Naive thymus-derived CD4-positive, alpha-beta T cell (primary cell): ENCODE results near the gene MEIOB. TPM values are rescaled to one million over a fixed set of nuclear protein-coding genes. Genes with fewer than 3 reads are reported as not detected.
A peak's percentile ranks its signal among the peaks of the same experiment; 100 is the strongest.

Experiments used
- ATAC-seq: fragments of 150-1000 bp; cut with Tn5 transposase; 2 replicates; pipeline ENCODE4 v1.10.0; 2021; ENCODE audit warnings: mild to moderate bottlenecking, moderate library complexity
- CTCF ChIA-PET: fragments of 350-600 bp; sonication (Branson Sonifier 250); formaldehyde crosslinking; loops from one replicate; lab custom pipeline; 2021; ENCODE audit warnings: antibody characterized with exemption; lab: Charles Lee
- POLR2A ChIA-PET: fragments of 350-600 bp; sonication (Branson Sonifier 250); formaldehyde crosslinking; loops from one replicate; lab custom pipeline; 2021; ENCODE audit warnings: antibody characterized with exemption, inconsistent platforms; lab: Charles Lee
- DNase-seq, 9 donors: peaks; one replicate each; pipeline versions ENCODE4 v3.0.0 to v3.0.0-alpha.2; 2020 to 2022; ENCODE audit warnings: mixed read lengths in 1 of 9
- H3K27ac ChIP-seq: one replicate; pipeline ENCODE4 v1.7.0; 2013; ENCODE audit warnings: mild to moderate bottlenecking, low read depth, low read length, moderate library complexity
- H3K27me3 ChIP-seq, 2 donors: one replicate each; pipeline ENCODE4 v1.7.0; 2013; ENCODE audit warnings: low read length in 2 of 2, mild to moderate bottlenecking in 2 of 2, moderate library complexity in 2 of 2; ENCODE audit not compliant: control insufficient read depth in 2 of 2, insufficient read depth in 2 of 2
- H3K36me3 ChIP-seq, 3 experiments: 1 replicate in 2 of 3; 2 replicates in 1 of 3; pipeline ENCODE4 v1.7.0; 2013; ENCODE audit warnings: low read length in 3 of 3, mild to moderate bottlenecking in 3 of 3, moderate library complexity in 1 of 3; ENCODE audit not compliant: insufficient read depth in 3 of 3, control insufficient read depth in 2 of 3
- H3K4me1 ChIP-seq, 2 donors: one replicate each; pipeline ENCODE4 v1.7.0; 2013; ENCODE audit warnings: low read length in 2 of 2, mild to moderate bottlenecking in 2 of 2, moderate library complexity in 1 of 2; ENCODE audit not compliant: control insufficient read depth in 2 of 2, insufficient read depth in 2 of 2
- H3K4me3 ChIP-seq: 2 replicates; pipeline ENCODE4 v1.7.0; 2013; ENCODE audit warnings: mild to moderate bottlenecking, low read length
- H3K9me3 ChIP-seq, 3 experiments: 1 replicate in 2 of 3; 2 replicates in 1 of 3; pipeline ENCODE4 v1.7.0; 2013; ENCODE audit warnings: low read length in 3 of 3; ENCODE audit not compliant: control insufficient read depth in 2 of 3
- H3K27ac Mint-ChIP-seq, 9 donors: one replicate each; pipeline ENCODE4 v1.8.0; 2020 to 2022; ENCODE audit warnings: mixed read lengths in 9 of 9, mild to moderate bottlenecking in 8 of 9, moderate library complexity in 5 of 9, inconsistent platforms in 2 of 9
- H3K27me3 Mint-ChIP-seq, 5 donors: one replicate each; pipeline ENCODE4 v1.8.0; 2021 to 2022; ENCODE audit warnings: mixed read lengths in 5 of 5, mild to moderate bottlenecking in 1 of 5
- H3K36me3 Mint-ChIP-seq, 5 donors: one replicate each; pipeline ENCODE4 v1.8.0; 2020 to 2022; ENCODE audit warnings: mixed read lengths in 5 of 5, mild to moderate bottlenecking in 3 of 5, inconsistent platforms in 1 of 5
- H3K4me1 Mint-ChIP-seq, 7 donors: one replicate each; pipeline ENCODE4 v1.8.0; 2020 to 2022; ENCODE audit warnings: mixed read lengths in 7 of 7, mild to moderate bottlenecking in 3 of 7, inconsistent platforms in 1 of 7
- H3K4me3 Mint-ChIP-seq, 10 donors: one replicate each; pipeline ENCODE4 v1.8.0; 2020 to 2022; ENCODE audit warnings: mild to moderate bottlenecking in 10 of 10, mixed read lengths in 10 of 10, moderate library complexity in 6 of 10, inconsistent platforms in 2 of 10
- H3K9me3 Mint-ChIP-seq, 11 donors: one replicate each; pipeline ENCODE4 v1.8.0; 2020 to 2022; ENCODE audit warnings: mixed read lengths in 11 of 11, mild to moderate bottlenecking in 4 of 11, inconsistent platforms in 1 of 11, moderate library complexity in 1 of 11
- intact Hi-C, 2 donors: fragments of 100-400 bp; cut with micrococcal nuclease; formaldehyde crosslinking; loops; one replicate each; pipeline ENCODE4 v1.15.1; 2023
- polyA plus RNA-seq, 2 donors: library from polyadenylated mRNA; unstranded; fragments of 300-500 nt; fragmentation: Illumina TruSeq; gene quantifications; one replicate each; pipeline ENCODE4 v1.2.3, GENCODE V29; 2021
- total RNA-seq, 6 experiments: library from RNA in 5 of 6; stranded (reverse) in 5 of 6; gene quantifications; 1 replicate in 5 of 6; 2 replicates in 1 of 6; pipeline ENCODE4 v1.2.3 and lab custom pipeline; 2021 to 2026

MEIOB gene
- total and polyA plus RNA-seq, 7 experiments from 2014 or later = not detected

- Histone ChIP-seq H3K27me3 (no peaks in the 10 kb centered on the region), H3K4me3 (no peak overlapping the region), H3K4me1 (no peaks in the 10 kb centered on the region), H3K9me3 (no peaks in the 10 kb centered on the region), H3K36me3 (no peaks in the 10 kb centered on the region), H3K27ac (no peak overlapping the region)
- Mint-ChIP-seq H3K36me3 (no peaks in the 10 kb centered on the region), H3K4me1 (peaks cover 0 to 5% (median 0%) of the 10 kb centered on the region in 7 donors), H3K27ac (no peak overlapping the region), H3K4me3 (no peak overlapping the region), H3K9me3 (no peaks in the 10 kb centered on the region), H3K27me3 (peaks cover 15 to 34% (median 28%) of the 10 kb centered on the region in 5 donors)
- peak; percentile 18 for ATAC-seq
- CTCF ChIA-PET = no interaction called here
- POLR2A ChIA-PET = no interaction called here
- intact Hi-C loops = no loop called here
- no peak for DNase-seq
Measured at GRCh38 chr16:1913327-1914083, 41.5 kb upstream of the MEIOB start.

- Histone ChIP-seq H3K9me3 (no peaks in the 10 kb centered on the region), H3K36me3 (no peaks in the 10 kb centered on the region), H3K27ac (no peak overlapping the region), H3K27me3 (no peaks in the 10 kb centered on the region), H3K4me1 (no peaks in the 10 kb centered on the region), H3K4me3 (no peak overlapping the region)
- peaks cover 0 to 5% (median 0%) of the 10 kb centered on the region in 7 donors for H3K4me1 Mint-ChIP-seq
- ChIA-PET POLR2A (no interaction called here), CTCF (no interaction called here)
- intact Hi-C loops = no loop called here
- H3K9me3 Mint-ChIP-seq = no peaks in the 10 kb centered on the region
- DNase-seq = no peak
- no peak overlapping the region for H3K4me3 Mint-ChIP-seq
- no peak overlapping the region for H3K27ac Mint-ChIP-seq
- H3K36me3 Mint-ChIP-seq = no peaks in the 10 kb centered on the region
- ATAC-seq = no peak
- H3K27me3 Mint-ChIP-seq = peaks cover 13 to 34% (median 29%) of the 10 kb centered on the region in 5 donors
Measured at GRCh38 chr16:1912215-1912543, 40.2 kb upstream of the MEIOB start.

GRCh38 chr16:1911467-1912214 is 39.7 kb upstream of the MEIOB start:
- no peak overlapping the region for H3K27ac Mint-ChIP-seq
- intact Hi-C loops = no loop called here
- H3K9me3 ChIP-seq = no peaks in the 10 kb centered on the region
- no peak overlapping the region for H3K4me3 ChIP-seq
- H3K4me1 ChIP-seq = no peaks in the 10 kb centered on the region
- H3K4me3 Mint-ChIP-seq = no peak overlapping the region
- CTCF ChIA-PET = no interaction called here
- no peaks in the 10 kb centered on the region for H3K27me3 ChIP-seq
- DNase-seq = no peak
- peaks cover 0 to 5% (median 0%) of the 10 kb centered on the region in 7 donors for H3K4me1 Mint-ChIP-seq
- no peak for ATAC-seq
- H3K36me3 Mint-ChIP-seq = no peaks in the 10 kb centered on the region
- H3K27ac ChIP-seq = no peak overlapping the region
- peaks cover 8 to 29% (median 23%) of the 10 kb centered on the region in 5 donors for H3K27me3 Mint-ChIP-seq
- no peaks in the 10 kb centered on the region for H3K9me3 Mint-ChIP-seq
- POLR2A ChIA-PET = no interaction called here
- no peaks in the 10 kb centered on the region for H3K36me3 ChIP-seq

GRCh38 chr16:1909561-1910231 is 37.7 kb upstream of the MEIOB start:
- DNase-seq (no peak), ATAC-seq (no peak)
- Mint-ChIP-seq H3K4me3 (no peak overlapping the region), H3K9me3 (no peaks in the 10 kb centered on the region), H3K36me3 (no peaks in the 10 kb centered on the region), H3K27me3 (peaks cover 0 to 14% (median 10%) of the 10 kb centered on the region in 5 donors), H3K4me1 (peaks cover 0 to 3% (median 0%) of the 10 kb centered on the region in 7 donors), H3K27ac (no peak overlapping the region)
- H3K27me3 ChIP-seq = no peaks in the 10 kb centered on the region
- no peak overlapping the region for H3K27ac ChIP-seq
- no peak overlapping the region for H3K4me3 ChIP-seq
- H3K9me3 ChIP-seq = no peaks in the 10 kb centered on the region
- no peaks in the 10 kb centered on the region for H3K36me3 ChIP-seq
- no peaks in the 10 kb centered on the region for H3K4me1 ChIP-seq
- intact Hi-C loops = no loop called here
- ChIA-PET POLR2A (interaction anchor here (0.5 to 0.7 kb wide), 2 partner anchors 36 to 1413 kb away, joined by 3 to 5 read pairs; no protein-coding TSS in a partner anchor), CTCF (no interaction called here)

GRCh38 chr16:1908983-1909382 is 37.0 kb upstream of the MEIOB start:
- H3K27ac Mint-ChIP-seq = peak overlapping the region in 1 of 9 donors; percentile 22
- ATAC-seq = no peak

GRCh38 chr16:1908184-1908583 is 36.2 kb upstream of the MEIOB start:
- Histone ChIP-seq H3K4me1 (no peaks in the 10 kb centered on the region), H3K36me3 (no peaks in the 10 kb centered on the region), H3K4me3 (no peak overlapping the region), H3K27ac (no peak overlapping the region), H3K9me3 (no peaks in the 10 kb centered on the region), H3K27me3 (no peaks in the 10 kb centered on the region)
- Mint-ChIP-seq H3K9me3 (no peaks in the 10 kb centered on the region), H3K27ac (no peak overlapping the region), H3K4me3 (no peak overlapping the region), H3K4me1 (peaks cover 0 to 3% (median 0%) of the 10 kb centered on the region in 7 donors), H3K36me3 (no peaks in the 10 kb centered on the region), H3K27me3 (peaks cover 0 to 14% (median 10%) of the 10 kb centered on the region in 5 donors)
- intact Hi-C loops = no loop called here
- no peak for DNase-seq
- CTCF ChIA-PET = no interaction called here
- POLR2A ChIA-PET = no interaction called here
- no peak for ATAC-seq

More at GRCh38 chr16:1908983-1909382, 37.0 kb upstream of the MEIOB start:
- CTCF ChIA-PET = no interaction called here
- H3K36me3 Mint-ChIP-seq = no peaks in the 10 kb centered on the region
- Histone ChIP-seq H3K4me1 (no peaks in the 10 kb centered on the region), H3K27me3 (no peaks in the 10 kb centered on the region), H3K9me3 (no peaks in the 10 kb centered on the region), H3K27ac (no peak overlapping the region), H3K36me3 (no peaks in the 10 kb centered on the region), H3K4me3 (no peak overlapping the region)
- POLR2A ChIA-PET = no interaction called here
- peaks cover 0 to 3% (median 0%) of the 10 kb centered on the region in 7 donors for H3K4me1 Mint-ChIP-seq
- no peaks in the 10 kb centered on the region for H3K9me3 Mint-ChIP-seq
- intact Hi-C loops = no loop called here
- DNase-seq = no peak
- peaks cover 0 to 14% (median 10%) of the 10 kb centered on the region in 5 donors for H3K27me3 Mint-ChIP-seq
- H3K4me3 Mint-ChIP-seq = no peak overlapping the region
